ENCODE measurements around the gene RPL36. TPM values are rescaled to one million over a fixed set of nuclear protein-coding genes. Genes with fewer than 3 reads are reported as not detected.

The RPL36 gene
- total and polyA plus RNA-seq, 9 of the 15 experiments (the other 6 are each of a cell fraction or from before 2014, with no cell fraction given), result 350 to 3,412 (median 1,507) TPM

GRCh38 chr19:5690125-5690954 lies at the start of gene RPL36 (continued):
- no peak for TF ChIP-seq ZNF518B (CRISPR knock-in tag; IDR thresholded peaks at IDR 0.05)
- TF ChIP-seq GABPB2 (CRISPR knock-in tag; conservative IDR thresholded peaks at IDR 0.05), result no peak
- TF ChIP-seq HDAC6 (IDR thresholded peaks at IDR 0.05; ENCODE audit: low read depth, low read length), result no peak
- peak; percentile 91; the same call in 1 of the 2 replicates for TF ChIP-seq ZC3H4 (CRISPR knock-in tag; IDR thresholded peaks at IDR 0.05; ENCODE audit: borderline replicate concordance)
- TF ChIP-seq CREB5 (CRISPR knock-in tag; IDR thresholded peaks at IDR 0.05), result no peak
- TF ChIP-seq KDM1A (IDR thresholded peaks at IDR 0.05), result no peak
- TF ChIP-seq, protein P1, sequence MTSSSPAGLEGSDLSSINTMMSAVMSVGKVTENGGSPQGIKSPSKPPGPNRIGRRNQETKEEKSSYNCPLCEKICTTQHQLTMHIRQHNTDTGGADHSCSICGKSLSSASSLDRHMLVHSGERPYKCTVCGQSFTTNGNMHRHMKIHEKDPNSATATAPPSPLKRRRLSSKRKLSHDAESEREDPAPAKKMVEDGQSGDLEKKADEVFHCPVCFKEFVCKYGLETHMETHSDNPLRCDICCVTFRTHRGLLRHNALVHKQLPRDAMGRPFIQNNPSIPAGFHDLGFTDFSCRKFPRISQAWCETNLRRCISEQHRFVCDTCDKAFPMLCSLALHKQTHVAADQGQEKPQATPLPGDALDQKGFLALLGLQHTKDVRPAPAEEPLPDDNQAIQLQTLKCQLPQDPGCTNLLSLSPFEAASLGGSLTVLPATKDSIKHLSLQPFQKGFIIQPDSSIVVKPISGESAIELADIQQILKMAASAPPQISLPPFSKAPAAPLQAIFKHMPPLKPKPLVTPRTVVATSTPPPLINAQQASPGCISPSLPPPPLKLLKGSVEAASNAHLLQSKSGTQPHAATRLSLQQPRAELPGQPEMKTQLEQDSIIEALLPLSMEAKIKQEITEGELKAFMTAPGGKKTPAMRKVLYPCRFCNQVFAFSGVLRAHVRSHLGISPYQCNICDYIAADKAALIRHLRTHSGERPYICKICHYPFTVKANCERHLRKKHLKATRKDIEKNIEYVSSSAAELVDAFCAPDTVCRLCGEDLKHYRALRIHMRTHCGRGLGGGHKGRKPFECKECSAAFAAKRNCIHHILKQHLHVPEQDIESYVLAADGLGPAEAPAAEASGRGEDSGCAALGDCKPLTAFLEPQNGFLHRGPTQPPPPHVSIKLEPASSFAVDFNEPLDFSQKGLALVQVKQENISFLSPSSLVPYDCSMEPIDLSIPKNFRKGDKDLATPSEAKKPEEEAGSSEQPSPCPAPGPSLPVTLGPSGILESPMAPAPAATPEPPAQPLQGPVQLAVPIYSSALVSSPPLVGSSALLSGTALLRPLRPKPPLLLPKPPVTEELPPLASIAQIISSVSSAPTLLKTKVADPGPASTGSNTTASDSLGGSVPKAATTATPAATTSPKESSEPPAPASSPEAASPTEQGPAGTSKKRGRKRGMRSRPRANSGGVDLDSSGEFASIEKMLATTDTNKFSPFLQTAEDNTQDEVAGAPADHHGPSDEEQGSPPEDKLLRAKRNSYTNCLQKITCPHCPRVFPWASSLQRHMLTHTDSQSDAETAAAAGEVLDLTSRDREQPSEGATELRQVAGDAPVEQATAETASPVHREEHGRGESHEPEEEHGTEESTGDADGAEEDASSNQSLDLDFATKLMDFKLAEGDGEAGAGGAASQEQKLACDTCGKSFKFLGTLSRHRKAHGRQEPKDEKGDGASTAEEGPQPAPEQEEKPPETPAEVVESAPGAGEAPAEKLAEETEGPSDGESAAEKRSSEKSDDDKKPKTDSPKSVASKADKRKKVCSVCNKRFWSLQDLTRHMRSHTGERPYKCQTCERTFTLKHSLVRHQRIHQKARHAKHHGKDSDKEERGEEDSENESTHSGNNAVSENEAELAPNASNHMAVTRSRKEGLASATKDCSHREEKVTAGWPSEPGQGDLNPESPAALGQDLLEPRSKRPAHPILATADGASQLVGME (CRISPR knock-in tag; IDR thresholded peaks at IDR 0.05), result peak; percentile 71; the same call in 1 of the 2 replicates
- TF ChIP-seq, protein P2, sequence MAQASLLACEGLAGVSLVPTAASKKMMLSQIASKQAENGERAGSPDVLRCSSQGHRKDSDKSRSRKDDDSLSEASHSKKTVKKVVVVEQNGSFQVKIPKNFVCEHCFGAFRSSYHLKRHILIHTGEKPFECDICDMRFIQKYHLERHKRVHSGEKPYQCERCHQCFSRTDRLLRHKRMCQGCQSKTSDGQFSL (CRISPR knock-in tag; IDR thresholded peaks at IDR 0.05), result no peak; the same call in 1 of the 2 replicates
- TF ChIP-seq, protein P2 (tag; IDR thresholded peaks at IDR 0.05), result no peak
- peak; percentile 59; the same call in 1 of the 2 replicates for TF ChIP-seq ZNF583 (CRISPR knock-in tag; IDR thresholded peaks at IDR 0.05)
- TF ChIP-seq, protein P3, sequence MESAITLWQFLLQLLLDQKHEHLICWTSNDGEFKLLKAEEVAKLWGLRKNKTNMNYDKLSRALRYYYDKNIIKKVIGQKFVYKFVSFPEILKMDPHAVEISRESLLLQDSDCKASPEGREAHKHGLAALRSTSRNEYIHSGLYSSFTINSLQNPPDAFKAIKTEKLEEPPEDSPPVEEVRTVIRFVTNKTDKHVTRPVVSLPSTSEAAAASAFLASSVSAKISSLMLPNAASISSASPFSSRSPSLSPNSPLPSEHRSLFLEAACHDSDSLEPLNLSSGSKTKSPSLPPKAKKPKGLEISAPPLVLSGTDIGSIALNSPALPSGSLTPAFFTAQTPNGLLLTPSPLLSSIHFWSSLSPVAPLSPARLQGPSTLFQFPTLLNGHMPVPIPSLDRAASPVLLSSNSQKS (CRISPR knock-in tag; IDR thresholded peaks at IDR 0.05), result no peak
- TF ChIP-seq RBBP5 (IDR thresholded peaks at IDR 0.05; ENCODE audit: borderline replicate concordance, insufficient read depth, low read length, poor library complexity, severe bottlenecking), result peak; percentile 100
- TF ChIP-seq YBX1 (IDR thresholded peaks at IDR 0.05), result no peak
- no peak for TF ChIP-seq ZNF174 (CRISPR knock-in tag; IDR thresholded peaks at IDR 0.05)

All from K562 (cell line).